SK-N-MC (cell line): Measurements from ENCODE around the gene CSGALNACT2.

Experiments
- EZH2 ChIP-seq: fragments of 200-600 bp; sonication (generic); IDR thresholded peaks from one replicate; pipeline ENCODE4 v1.6.1; 2017; ENCODE audit warnings: antibody characterized with exemption
- FOXP2 ChIP-seq: optimal IDR thresholded peaks from 2 replicates; pipeline ENCODE3; 2011; ENCODE audit warnings: mild to moderate bottlenecking, moderate library complexity; ENCODE audit not compliant: insufficient read depth; ENCODE audit errors: extremely low read length, control extremely low read depth
- POLR2AphosphoS5 ChIP-seq: IDR thresholded peaks from 2 replicates; pipeline ENCODE4 v1.6.1; 2012; ENCODE audit warnings: mild to moderate bottlenecking, low read depth, low read length, borderline replicate concordance

DNA sequence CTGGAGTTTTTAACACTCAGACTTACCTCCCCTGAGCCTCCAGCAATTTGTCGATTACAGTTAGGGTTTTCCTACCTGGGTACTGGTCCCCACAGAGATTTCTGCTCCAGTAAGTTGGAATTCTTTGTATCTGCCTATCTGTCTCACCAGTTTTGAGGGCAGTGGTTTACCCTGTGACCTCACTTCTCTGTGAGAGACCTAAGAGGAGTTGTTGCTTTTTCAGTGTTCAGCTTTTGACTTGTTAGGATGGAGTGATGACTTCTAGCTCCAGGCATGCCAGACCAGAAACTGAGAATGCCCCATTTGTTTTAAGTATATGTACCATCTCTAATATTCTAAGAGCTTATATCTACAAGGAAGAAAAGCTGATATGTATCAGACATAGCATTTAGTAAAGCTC, 42.9 kb downstream of the CSGALNACT2 start:
- TF ChIP-seq POLR2AphosphoS5 (no peak), EZH2 (no peak), FOXP2 (no peak)
